ENCODE data around the gene HES5. TPM values are rescaled to one million over a fixed set of nuclear protein-coding genes. Genes with fewer than 3 reads are reported as not detected.

HES5 gene
- total and polyA plus RNA-seq, 10 donors = 0.36 to 0.54 (median 0.38) TPM; not detected in 5

GRCh38 chr1:2480236-2480985, 49.7 kb downstream of the HES5 start:
- no peak for TF ChIP-seq POLR2A (IDR thresholded peaks at IDR 0.05)
- TF ChIP-seq POLR2AphosphoS5 (IDR thresholded peaks at IDR 0.05) = peak in 1 of 3 donors; percentile 40
- TF ChIP-seq CTCF (IDR thresholded peaks at IDR 0.05 in 8 of 11, conservative IDR thresholded peaks at IDR 0.05 in 3 of 11) = no peak
- Histone ChIP-seq H3K4me3 (no peak overlapping the region), H3K36me3 (no peaks in the 10 kb centered on the region), H3K27me3 (replicated peaks in 1 of 7) (no peaks in the 10 kb centered on the region), H3K9me3 (no peaks in the 10 kb centered on the region), H3K27ac (peak overlapping the region in 2 of 8 donors; percentile 4 to 37), H3K4me1 (peaks cover 0 to 36% (median 9%) of the 10 kb centered on the region in 6 donors)
- DNase-seq = no peak
- intact Hi-C loops (cut with DNase I; ENCODE audit: low total_unique reads) = no loop called here
- 74 to 83% (median 77%) methylated on average over 8 to 18 of the region's 18 CpGs for WGBS, 5 donors

- Histone ChIP-seq H3K27ac (peak overlapping the region in 1 of 8 donors; percentile 37), H3K36me3 (no peaks in the 10 kb centered on the region), H3K9me3 (no peaks in the 10 kb centered on the region), H3K4me1 (peaks cover 0 to 44% (median 11%) of the 10 kb centered on the region in 6 donors), H3K27me3 (replicated peaks in 1 of 7) (no peaks in the 10 kb centered on the region), H3K4me3 (no peak overlapping the region)
- no peak for TF ChIP-seq CTCF (IDR thresholded peaks at IDR 0.05 in 8 of 11, conservative IDR thresholded peaks at IDR 0.05 in 3 of 11)
- no peak for TF ChIP-seq POLR2AphosphoS5 (IDR thresholded peaks at IDR 0.05)
- no peak for TF ChIP-seq POLR2A (IDR thresholded peaks at IDR 0.05)
- intact Hi-C loops (cut with DNase I; ENCODE audit: low total_unique reads) = no loop called here
- DNase-seq = no peak
- whole genome bisulfite sequencing, 5 donors = 82 to 95% (median 87%) methylated on average over 3 to 28 of the region's 28 CpGs
These were observed 50.4 kb downstream of the HES5 start for GRCh38 chr1:2479618-2480017.

GRCh38 chr1:2479186-2479585, 50.9 kb downstream of the HES5 start:
- no peak for DNase-seq
- Histone ChIP-seq H3K4me1 (peaks cover 0 to 49% (median 13%) of the 10 kb centered on the region in 6 donors), H3K27ac (no peak overlapping the region), H3K9me3 (no peaks in the 10 kb centered on the region), H3K4me3 (no peak overlapping the region), H3K27me3 (replicated peaks in 1 of 7) (no peaks in the 10 kb centered on the region), H3K36me3 (no peaks in the 10 kb centered on the region)
- intact Hi-C loops (cut with DNase I; ENCODE audit: low total_unique reads) = no loop called here
- TF ChIP-seq POLR2AphosphoS5 (IDR thresholded peaks at IDR 0.05) = no peak
- TF ChIP-seq CTCF (IDR thresholded peaks at IDR 0.05 in 8 of 11, conservative IDR thresholded peaks at IDR 0.05 in 3 of 11) = no peak
- TF ChIP-seq POLR2A (IDR thresholded peaks at IDR 0.05) = no peak
- WGBS, 5 donors = 65 to 79% (median 77%) methylated on average over 19 to 20 of the region's 20 CpGs

Other genes with a start within 250 kb of the HES5 start
- gene MORN1, start 138.7 kb downstream of the HES5 start, total RNA-seq = 10 to 100 TPM in 2 of 7 donors, 1 to 10 TPM in 5; 5.9 to 13.5 (median 8.4) TPM
- gene MORN1, start 138.7 kb downstream of the HES5 start, polyA plus RNA-seq = 1 to 10 TPM; 1.9 to 5.8 (median 2.2) TPM
- gene RER1, start 138.4 kb downstream of the HES5 start, total RNA-seq = 100 to 1,000 TPM in 3 of 7 donors, 10 to 100 TPM in 4; 70.1 to 131 (median 91.8) TPM
- gene RER1, start 138.4 kb downstream of the HES5 start, polyA plus RNA-seq = 10 to 100 TPM; 51.1 to 77.0 (median 68.7) TPM
- gene PEX10, start 117.7 kb downstream of the HES5 start, total RNA-seq = 10 to 100 TPM; 10.2 to 18.9 (median 16.3) TPM
- 10 to 100 TPM; 12.5 to 19.1 (median 13.0) TPM for gene PEX10, start 117.7 kb downstream of the HES5 start, polyA plus RNA-seq
- 10 to 100 TPM in 1 of 7 donors, 1 to 10 TPM in 6; 2.2 to 21.0 (median 9.5) TPM for gene PLCH2, start 54.0 kb downstream of the HES5 start, total RNA-seq
- 10 to 100 TPM in 1 of 3 donors, 1 to 10 TPM in 2; 5.4 to 10.8 (median 6.5) TPM for gene PLCH2, start 54.0 kb downstream of the HES5 start, polyA plus RNA-seq
- gene PANK4, start 3.7 kb downstream of the HES5 start, total RNA-seq = 10 to 100 TPM; 34.9 to 49.5 (median 47.6) TPM
- gene PANK4, start 3.7 kb downstream of the HES5 start, polyA plus RNA-seq = 10 to 100 TPM; 13.8 to 30.6 (median 14.0) TPM
- gene TNFRSF14, start 26.1 kb upstream of the HES5 start, total RNA-seq = 100 to 1,000 TPM; 146 to 203 (median 190) TPM
- gene TNFRSF14, start 26.1 kb upstream of the HES5 start, polyA plus RNA-seq = 100 to 1,000 TPM; 167 to 366 (median 302) TPM
- gene PRXL2B, start 56.5 kb upstream of the HES5 start, total RNA-seq = 10 to 100 TPM; 21.9 to 43.0 (median 26.7) TPM
- 10 to 100 TPM; 10.7 to 29.0 (median 13.2) TPM for gene PRXL2B, start 56.5 kb upstream of the HES5 start, polyA plus RNA-seq
- gene MMEL1, start 102.8 kb upstream of the HES5 start, total RNA-seq = 1 to 10 TPM in 6 of 7 donors, not detected in 1; 1.9 to 4.6 (median 3.5) TPM
- 1 to 10 TPM; 2.5 to 6.4 (median 2.9) TPM for gene MMEL1, start 102.8 kb upstream of the HES5 start, polyA plus RNA-seq

Data from spleen (tissue), 11 donors.